ENCODE results near the gene DDIT3. TPM values are rescaled to one million over a fixed set of nuclear protein-coding genes. Genes with fewer than 3 reads are reported as not detected.
A peak's percentile ranks its signal among the peaks of the same experiment; 100 is the strongest.

The DDIT3 gene
- total RNA-seq, 2 experiments from 2014 or later, result 32.3 to 42.7 TPM

- H3K79me2 ChIP-seq (ENCODE audit: insufficient read depth, low read depth, low read length), result peaks cover 6% of the 10 kb centered on the region
- ChIA-PET POLR2A (no interaction called here), CTCF (ENCODE audit: unreplicated experiment) (no interaction called here)
- H3K9me3 ChIP-seq (ENCODE audit: low read length), result no peaks in the 10 kb centered on the region
- 0 out of 2 replicates have a peak overlapping the region, but pooled peaks have one; percentile 21 for H2AFZ ChIP-seq (ENCODE audit: low read length)
- intact Hi-C loops (cut with micrococcal nuclease; ENCODE audit: unreplicated experiment), result no loop called here
- H3K27ac ChIP-seq (ENCODE audit: low read depth, low read length, poor library complexity, severe bottlenecking), result peak overlapping the region; percentile 42
- H4K20me1 ChIP-seq (ENCODE audit: insufficient read depth, low read length), result no peaks in the 10 kb centered on the region
- H3K9me2 ChIP-seq (ENCODE audit: insufficient read depth, low read length), result no peaks in the 10 kb centered on the region
- no peak overlapping the region for H3K4me3 ChIP-seq (ENCODE audit: low read depth, low read length, poor library complexity, severe bottlenecking)
- H3K4me1 ChIP-seq (ENCODE audit: insufficient read depth, low read length, poor library complexity, severe bottlenecking), result peaks cover 48% of the 10 kb centered on the region
- no TSS peak for BruUV-seq (replicated peaks)
- TF ChIP-seq EZH2phosphoT487 (IDR thresholded peaks at IDR 0.05; ENCODE audit: borderline replicate concordance, low read depth, low read length) (no peak), CTCF (conservative IDR thresholded peaks at IDR 0.05; ENCODE audit: low read length) (no peak)
- peak; percentile 49 for DNase-seq (ENCODE audit: low spot score)
- H3K4me2 ChIP-seq (ENCODE audit: low read length), result peak overlapping the region; percentile 42
- peaks cover 6% of the 10 kb centered on the region; the same call in 1 of the 2 replicates for H3K36me3 ChIP-seq (ENCODE audit: insufficient read depth, low read length)
Measured at GRCh38 chr12:57483466-57483865, 36.8 kb downstream of the DDIT3 start.

- no peak overlapping the region for H3K4me2 ChIP-seq (ENCODE audit: low read length)
- DNase-seq (ENCODE audit: low spot score), result no peak
- intact Hi-C loops (cut with micrococcal nuclease; ENCODE audit: unreplicated experiment), result no loop called here
- peaks cover 56% of the 10 kb centered on the region for H3K4me1 ChIP-seq (ENCODE audit: insufficient read depth, low read length, poor library complexity, severe bottlenecking)
- H3K9me3 ChIP-seq (ENCODE audit: low read length), result no peaks in the 10 kb centered on the region
- POLR2A ChIA-PET, result no interaction called here
- H3K4me3 ChIP-seq (ENCODE audit: low read depth, low read length, poor library complexity, severe bottlenecking), result no peak overlapping the region
- TF ChIP-seq CTCF (conservative IDR thresholded peaks at IDR 0.05; ENCODE audit: low read length) (no peak), EZH2phosphoT487 (IDR thresholded peaks at IDR 0.05; ENCODE audit: borderline replicate concordance, low read depth, low read length) (no peak)
- H3K36me3 ChIP-seq (ENCODE audit: insufficient read depth, low read length), result no peaks in the 10 kb centered on the region
- no peaks in the 10 kb centered on the region for H4K20me1 ChIP-seq (ENCODE audit: insufficient read depth, low read length)
- CTCF ChIA-PET (ENCODE audit: unreplicated experiment), result no interaction called here
- no TSS peak for BruUV-seq (replicated peaks)
- peaks cover 7% of the 10 kb centered on the region; the same call in 1 of the 2 replicates for H3K79me2 ChIP-seq (ENCODE audit: insufficient read depth, low read depth, low read length)
- peak overlapping the region; percentile 10 for H3K27ac ChIP-seq (ENCODE audit: low read depth, low read length, poor library complexity, severe bottlenecking)
- H2AFZ ChIP-seq (ENCODE audit: low read length), result no peak overlapping the region
- H3K9me2 ChIP-seq (ENCODE audit: insufficient read depth, low read length), result no peaks in the 10 kb centered on the region
Measured at GRCh38 chr12:57481671-57482070, 38.6 kb downstream of the DDIT3 start.

- Histone ChIP-seq H3K9me3 (ENCODE audit: low read length) (no peaks in the 10 kb centered on the region), H4K20me1 (ENCODE audit: insufficient read depth, low read length) (no peaks in the 10 kb centered on the region), H3K4me1 (ENCODE audit: insufficient read depth, low read length, poor library complexity, severe bottlenecking) (peaks cover 68% of the 10 kb centered on the region), H3K27ac (ENCODE audit: low read depth, low read length, poor library complexity, severe bottlenecking) (peak within 1 kb of the TSS; percentile 91), H3K9me2 (ENCODE audit: insufficient read depth, low read length) (no peaks in the 10 kb centered on the region), H3K4me3 (ENCODE audit: low read depth, low read length, poor library complexity, severe bottlenecking) (peak within 1 kb of the TSS; percentile 76), H2AFZ (ENCODE audit: low read length) (peak within 1 kb of the TSS; percentile 10; the same call in 1 of the 2 replicates), H3K4me2 (ENCODE audit: low read length) (peak within 1 kb of the TSS; percentile 97), H3K36me3 (ENCODE audit: insufficient read depth, low read length) (peaks cover 11% of the 10 kb centered on the region; the same call in 1 of the 2 replicates), H3K79me2 (ENCODE audit: insufficient read depth, low read depth, low read length) (peaks cover 12% of the 10 kb centered on the region; the same call in 1 of the 2 replicates)
- intact Hi-C loops (cut with micrococcal nuclease; ENCODE audit: unreplicated experiment), result loop anchor here (1.0 to 5.0 kb wide), 2 partner anchors 20 to 263 kb away; partner anchors contain the start of gene GLI1
- ChIA-PET CTCF (ENCODE audit: unreplicated experiment) (interaction anchor here (1.7 kb wide), 1 partner anchor 21 kb away, joined by 6 read pairs; no protein-coding TSS in a partner anchor), POLR2A (interaction anchor here (0.8 to 1.7 kb wide), 7 partner anchors 8 to 41 kb away, joined by 3 to 10 read pairs (median 4); partner anchors contain the start of genes DDIT3, GLI1 and INHBE)
- TF ChIP-seq CTCF (conservative IDR thresholded peaks at IDR 0.05; ENCODE audit: low read length) (no peak), EZH2phosphoT487 (IDR thresholded peaks at IDR 0.05; ENCODE audit: borderline replicate concordance, low read depth, low read length) (no peak)
- TSS peak; percentile 73 for BruUV-seq (replicated peaks)
- peak; percentile 79 for DNase-seq (ENCODE audit: low spot score)
Measured at GRCh38 chr12:57479376-57480115, 40.8 kb downstream of the DDIT3 start, which contains the start of gene ARHGAP9. Gene ARHGAP9 (minus strand): TSS chr12:57479866. CDS start chr12:57479406, 460 bp downstream.
